SK-N-SH treated with all-trans-retinoic acid at 6 μM for 48 hours (cell line): ENCODE data around the gene ITPKB.

Experiments used
- ATAC-seq: fragments of 200-7000 bp; cut with Tn5 transposase; 3 replicates; pipeline ENCODE4 v1.9.1; 2020; ENCODE audit warnings: mild to moderate bottlenecking, moderate library complexity
- ARNTL ChIP-seq: fragments of 450-650 bp; formaldehyde crosslinking; IDR thresholded peaks from 2 replicates; pipeline ENCODE4 v1.5.0; 2020; ENCODE audit warnings: low read depth, mild to moderate bottlenecking, moderate library complexity, borderline replicate concordance
- BACH2 ChIP-seq: fragments of 250-450 bp; sonication (Bioruptor Pico); IDR thresholded peaks from 2 replicates; pipeline ENCODE4 v1.9.0; 2021; ENCODE audit warnings: mild to moderate bottlenecking, borderline replicate concordance
- CREB5 ChIP-seq: fragments of 250-450 bp; sonication (Bioruptor Pico); IDR thresholded peaks from 2 replicates; pipeline ENCODE4 v1.5.1; 2020; ENCODE audit warnings: low read depth, mild to moderate bottlenecking, moderate library complexity
- CSDC2 ChIP-seq: fragments of 250-450 bp; sonication (Bioruptor Pico); IDR thresholded peaks from 2 replicates; pipeline ENCODE4 v1.5.0; 2020; ENCODE audit warnings: mild to moderate bottlenecking, moderate library complexity
- CSRNP3 ChIP-seq: fragments of 250-450 bp; sonication (Bioruptor Pico); IDR thresholded peaks from 2 replicates; pipeline ENCODE4 v1.5.1; 2021; ENCODE audit warnings: mild to moderate bottlenecking, moderate library complexity
- GLIS3 ChIP-seq: fragments of 250-450 bp; sonication (Bioruptor Pico); IDR thresholded peaks from 2 replicates; pipeline ENCODE4 v1.5.0; 2020; ENCODE audit warnings: mild to moderate bottlenecking, moderate library complexity
- ISL1 ChIP-seq: fragments of 250-450 bp; sonication (Bioruptor Pico); IDR thresholded peaks from 2 replicates; pipeline ENCODE4 v2.1.2; 2022; ENCODE audit warnings: mild to moderate bottlenecking, moderate library complexity
- PATZ1 ChIP-seq: fragments of 250-450 bp; sonication (Bioruptor Pico); IDR thresholded peaks from 2 replicates; pipeline ENCODE4 v1.8.0; 2020; ENCODE audit warnings: mild to moderate bottlenecking, moderate library complexity, borderline replicate concordance
- PPARA ChIP-seq: fragments of 250-450 bp; sonication (Bioruptor Pico); IDR thresholded peaks from 2 replicates; pipeline ENCODE4 v1.5.0; 2020; ENCODE audit warnings: mild to moderate bottlenecking, borderline replicate concordance
- RARB ChIP-seq: fragments of 250-450 bp; sonication (Bioruptor Pico); IDR thresholded peaks from 2 replicates; pipeline ENCODE4 v1.8.0; 2021; ENCODE audit warnings: mild to moderate bottlenecking, moderate library complexity
- SNAI2 ChIP-seq: fragments of 250-450 bp; sonication (Bioruptor Pico); IDR thresholded peaks from 2 replicates; pipeline ENCODE4 v1.5.0; 2020; ENCODE audit warnings: mild to moderate bottlenecking, moderate library complexity
- TCF4 ChIP-seq: fragments of 250-450 bp; sonication (Bioruptor Pico); IDR thresholded peaks from 2 replicates; pipeline ENCODE4 v1.8.0; 2021; ENCODE audit warnings: mild to moderate bottlenecking, moderate library complexity, borderline replicate concordance
- TOX ChIP-seq: fragments of 250-450 bp; sonication (Bioruptor Pico); IDR thresholded peaks from 2 replicates; pipeline ENCODE4 v1.8.0; 2021; ENCODE audit warnings: mild to moderate bottlenecking, moderate library complexity, borderline replicate concordance
- ZC3H10 ChIP-seq: fragments of 250-450 bp; sonication (Bioruptor Pico); IDR thresholded peaks from 2 replicates; pipeline ENCODE4 v1.5.1; 2021; ENCODE audit warnings: mild to moderate bottlenecking, moderate library complexity
- ZFP30 ChIP-seq: fragments of 450-650 bp; formaldehyde crosslinking; IDR thresholded peaks from 2 replicates; pipeline ENCODE4 v1.5.0; 2022; ENCODE audit warnings: mild to moderate bottlenecking, moderate library complexity
- ZNF565 ChIP-seq: fragments of 450-650 bp; formaldehyde crosslinking; conservative IDR thresholded peaks from 2 replicates; pipeline ENCODE4 v1.5.0; 2020; ENCODE audit warnings: low read depth, mild to moderate bottlenecking, moderate library complexity
- ZNF8 ChIP-seq: fragments of 450-650 bp; formaldehyde crosslinking; IDR thresholded peaks from 2 replicates; pipeline ENCODE4 v1.5.0; 2020; ENCODE audit warnings: mild to moderate bottlenecking, moderate library complexity
- TF ChIP-seq, protein P1 (sequence below): fragments of 250-450 bp; sonication (Bioruptor Pico); IDR thresholded peaks from 2 replicates; pipeline ENCODE4 v1.8.0; 2021; ENCODE audit warnings: low read depth, mild to moderate bottlenecking, moderate library complexity, borderline replicate concordance

ITPKB gene

GRCh38 chr1:226697929-226698544 lies 41.0 kb downstream of the ITPKB start:
- no peak for TF ChIP-seq ZNF8 (CRISPR knock-in tag)
- ATAC-seq, result peak; percentile 10; the same call in 2 of the 3 replicates

- ATAC-seq, result peak; percentile 75
- no peak for TF ChIP-seq ZNF8 (CRISPR knock-in tag)
- TF ChIP-seq ZNF565, result no peak
- TF ChIP-seq ISL1 (CRISPR knock-in tag), result no peak
- TF ChIP-seq CSRNP3, result no peak
- TF ChIP-seq SNAI2 (CRISPR knock-in tag), result no peak
- TF ChIP-seq CREB5, result no peak
These were observed 41.7 kb downstream of the ITPKB start for GRCh38 chr1:226697151-226697928.

DNA sequence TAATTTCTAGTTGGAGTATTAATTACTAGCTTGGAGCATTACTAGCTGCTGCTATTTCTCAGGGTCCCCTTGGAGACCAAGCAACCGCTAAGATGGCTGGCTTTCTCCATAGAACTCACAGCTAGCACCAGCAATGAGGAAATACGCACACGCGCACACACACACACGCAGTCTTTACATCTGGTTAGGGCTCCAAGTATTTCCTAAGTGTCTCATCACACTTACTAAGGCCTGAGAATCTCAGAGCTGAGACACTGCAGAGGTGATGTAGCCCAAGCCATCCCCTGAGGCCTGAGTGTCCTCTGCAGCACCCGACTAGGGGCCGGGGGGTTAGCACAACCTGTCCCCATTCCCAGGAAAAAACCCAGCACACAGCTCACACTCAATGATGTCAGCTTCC lies 42.5 kb downstream of the ITPKB start:
- no peak for ATAC-seq
- TF ChIP-seq GLIS3 (CRISPR knock-in tag) (no peak), ISL1 (CRISPR knock-in tag) (no peak), ZNF8 (CRISPR knock-in tag) (no peak), BACH2 (CRISPR knock-in tag) (no peak), ZC3H10 (CRISPR knock-in tag) (no peak), CSRNP3 (no peak), TCF4 (CRISPR knock-in tag) (no peak), PATZ1 (no peak), PPARA (CRISPR knock-in tag) (no peak), RARB (CRISPR knock-in tag) (no peak), SNAI2 (CRISPR knock-in tag) (no peak), ARNTL (CRISPR knock-in tag) (no peak)
- TF ChIP-seq, protein P1, sequence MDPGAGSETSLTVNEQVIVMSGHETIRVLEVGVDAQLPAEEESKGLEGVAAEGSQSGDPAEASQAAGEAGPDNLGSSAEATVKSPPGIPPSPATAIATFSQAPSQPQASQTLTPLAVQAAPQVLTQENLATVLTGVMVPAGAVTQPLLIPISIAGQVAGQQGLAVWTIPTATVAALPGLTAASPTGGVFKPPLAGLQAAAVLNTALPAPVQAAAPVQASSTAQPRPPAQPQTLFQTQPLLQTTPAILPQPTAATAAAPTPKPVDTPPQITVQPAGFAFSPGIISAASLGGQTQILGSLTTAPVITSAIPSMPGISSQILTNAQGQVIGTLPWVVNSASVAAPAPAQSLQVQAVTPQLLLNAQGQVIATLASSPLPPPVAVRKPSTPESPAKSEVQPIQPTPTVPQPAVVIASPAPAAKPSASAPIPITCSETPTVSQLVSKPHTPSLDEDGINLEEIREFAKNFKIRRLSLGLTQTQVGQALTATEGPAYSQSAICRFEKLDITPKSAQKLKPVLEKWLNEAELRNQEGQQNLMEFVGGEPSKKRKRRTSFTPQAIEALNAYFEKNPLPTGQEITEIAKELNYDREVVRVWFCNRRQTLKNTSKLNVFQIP (CRISPR knock-in tag), result no peak

- no peak for ATAC-seq
- TF ChIP-seq RARB (CRISPR knock-in tag), result no peak
- no peak for TF ChIP-seq ZFP30 (CRISPR knock-in tag)
- no peak for TF ChIP-seq TOX (CRISPR knock-in tag)
- no peak for TF ChIP-seq ARNTL (CRISPR knock-in tag)
- no peak for TF ChIP-seq ZNF565
- TF ChIP-seq BACH2 (CRISPR knock-in tag), result no peak
- no peak for TF ChIP-seq CSDC2 (CRISPR knock-in tag)
- no peak for TF ChIP-seq ISL1 (CRISPR knock-in tag)
- TF ChIP-seq PPARA (CRISPR knock-in tag), result no peak
- no peak for TF ChIP-seq CSRNP3
- TF ChIP-seq, all 23 proteins: peak for 0
These were observed 43.7 kb downstream of the ITPKB start for GRCh38 chr1:226695335-226695900.
